MCF 10A (cell line): ENCODE data around the gene ADAMTS2. TPM values are rescaled to one million over a fixed set of nuclear protein-coding genes. Genes with fewer than 3 reads are reported as not detected.

Source experiments
- BruUV-seq: library from RNA; stranded (reverse); fragments of 400-500 nt; replicated peaks from 2 replicates; lab custom pipeline; 2021; lab: Mats Ljungman, UMichigan
- CTCF ChIA-PET: fragments of 300-600 bp; sonication (Branson Sonifier 250); formaldehyde crosslinking; extraction: SDS; loops from one replicate; lab custom pipeline; 2021; ENCODE audit warnings: antibody characterized with exemption, inconsistent platforms; lab: Yijun Ruan, JAX
- POLR2A ChIA-PET: fragments of 300-600, 350-650 bp; sonication (Branson Sonifier 250); formaldehyde crosslinking; extraction: SDS; loops from one replicate; lab custom pipeline; 2020; ENCODE audit warnings: antibody characterized with exemption, inconsistent platforms; lab: Yijun Ruan, JAX
- DNase-seq: peaks from one replicate; pipeline ENCODE4 v3.0.0-alpha.2; 2018; ENCODE audit not compliant: unreplicated experiment
- H3K27ac Mint-ChIP-seq: one replicate; pipeline ENCODE4 v1.8.0; 2022; ENCODE audit warnings: mild to moderate bottlenecking, low read depth, mixed read lengths; ENCODE audit not compliant: unreplicated experiment
- H3K27me3 Mint-ChIP-seq: one replicate; pipeline ENCODE4 v1.8.0; 2022; ENCODE audit warnings: mixed read lengths; ENCODE audit not compliant: insufficient read depth, unreplicated experiment
- H3K36me3 Mint-ChIP-seq: one replicate; pipeline ENCODE4 v1.8.0; 2022; ENCODE audit warnings: mild to moderate bottlenecking, moderate library complexity, mixed read lengths; ENCODE audit not compliant: insufficient read depth, unreplicated experiment
- H3K4me1 Mint-ChIP-seq: one replicate; pipeline ENCODE4 v1.8.0; 2022; ENCODE audit warnings: mixed read lengths; ENCODE audit not compliant: insufficient read depth, unreplicated experiment
- H3K4me3 Mint-ChIP-seq: one replicate; pipeline ENCODE4 v1.8.0; 2022; ENCODE audit warnings: mild to moderate bottlenecking, moderate library complexity, mixed read lengths; ENCODE audit not compliant: unreplicated experiment
- H3K9me3 Mint-ChIP-seq: one replicate; pipeline ENCODE4 v1.8.0; 2022; ENCODE audit warnings: mixed read lengths; ENCODE audit not compliant: unreplicated experiment
- CTCF ChIP-seq: fragments of 200-600 bp; IDR thresholded peaks from one replicate; pipeline ENCODE4 v1.8.0; 2022; ENCODE audit warnings: antibody characterized with exemption, mild to moderate bottlenecking; ENCODE audit not compliant: unreplicated experiment
- intact Hi-C: fragments of 100-400 bp; cut with micrococcal nuclease; formaldehyde crosslinking; loops from 2 replicates; pipeline ENCODE4 v1.14.1; 2022
- total RNA-seq: library from RNA; stranded (reverse); gene quantifications from 2 replicates; pipeline ENCODE4 v1.2.3, GENCODE V29; 2022

Gene ADAMTS2
- total RNA-seq, 1 experiment from 2014 or later: not detected

GRCh38 chr5:179177711-179178575 is 167.3 kb downstream of the ADAMTS2 start:
- no peak for TF ChIP-seq CTCF
- no peak for DNase-seq
- H3K27me3 Mint-ChIP-seq: peaks cover 29% of the 10 kb centered on the region
- H3K4me1 Mint-ChIP-seq: no peaks in the 10 kb centered on the region
- intact Hi-C loops: no loop called here
- no TSS peak for BruUV-seq
- ChIA-PET POLR2A (no interaction called here), CTCF (interaction anchor here (0.6 to 0.8 kb wide), 2 partner anchors 11 to 222 kb away, joined by 3 read pairs; no protein-coding TSS in a partner anchor)
- no peak overlapping the region for H3K4me3 Mint-ChIP-seq
- peaks cover 5% of the 10 kb centered on the region for H3K36me3 Mint-ChIP-seq
- peaks cover 16% of the 10 kb centered on the region for H3K9me3 Mint-ChIP-seq
- no peak overlapping the region for H3K27ac Mint-ChIP-seq

- ChIA-PET CTCF (no interaction called here), POLR2A (no interaction called here)
- Mint-ChIP-seq H3K4me3 (no peak overlapping the region), H3K9me3 (peaks cover 16% of the 10 kb centered on the region), H3K4me1 (no peaks in the 10 kb centered on the region), H3K36me3 (no peaks in the 10 kb centered on the region), H3K27me3 (peaks cover 29% of the 10 kb centered on the region), H3K27ac (no peak overlapping the region)
- BruUV-seq: no TSS peak
- TF ChIP-seq CTCF: no peak
- intact Hi-C loops: no loop called here
- no peak for DNase-seq
Measured at GRCh38 chr5:179176571-179177230, 168.6 kb downstream of the ADAMTS2 start.

- POLR2A ChIA-PET: no interaction called here
- H3K27ac Mint-ChIP-seq: no peak overlapping the region
- H3K4me1 Mint-ChIP-seq: no peaks in the 10 kb centered on the region
- no peak for TF ChIP-seq CTCF
- intact Hi-C loops: no loop called here
- no peaks in the 10 kb centered on the region for H3K36me3 Mint-ChIP-seq
- peaks cover 16% of the 10 kb centered on the region for H3K9me3 Mint-ChIP-seq
- CTCF ChIA-PET: no interaction called here
- no peak overlapping the region for H3K4me3 Mint-ChIP-seq
- no TSS peak for BruUV-seq
- peaks cover 29% of the 10 kb centered on the region for H3K27me3 Mint-ChIP-seq
- no peak for DNase-seq
Measured at GRCh38 chr5:179176166-179176565, 169.1 kb downstream of the ADAMTS2 start.
